SK-N-SH treated with all-trans-retinoic acid at 6 μM for 48 hours (cell line): ENCODE measurements around the gene KCTD3.

ENCODE experiments used
- ATAC-seq: fragments of 200-7000 bp; cut with Tn5 transposase; 3 replicates; pipeline ENCODE4 v1.9.1; 2020; ENCODE audit warnings: mild to moderate bottlenecking, moderate library complexity
- ARNTL ChIP-seq: fragments of 450-650 bp; formaldehyde crosslinking; IDR thresholded peaks from 2 replicates; pipeline ENCODE4 v1.5.0; 2020; ENCODE audit warnings: low read depth, mild to moderate bottlenecking, moderate library complexity, borderline replicate concordance
- BACH2 ChIP-seq: fragments of 250-450 bp; sonication (Bioruptor Pico); IDR thresholded peaks from 2 replicates; pipeline ENCODE4 v1.9.0; 2021; ENCODE audit warnings: mild to moderate bottlenecking, borderline replicate concordance
- CSDC2 ChIP-seq: fragments of 250-450 bp; sonication (Bioruptor Pico); IDR thresholded peaks from 2 replicates; pipeline ENCODE4 v1.5.0; 2020; ENCODE audit warnings: mild to moderate bottlenecking, moderate library complexity
- ESRRG ChIP-seq: fragments of 250-450 bp; sonication (Bioruptor Pico); IDR thresholded peaks from 2 replicates; pipeline ENCODE4 v1.6.1; 2021; ENCODE audit warnings: mild to moderate bottlenecking
- GLIS3 ChIP-seq: fragments of 250-450 bp; sonication (Bioruptor Pico); IDR thresholded peaks from 2 replicates; pipeline ENCODE4 v1.5.0; 2020; ENCODE audit warnings: mild to moderate bottlenecking, moderate library complexity
- OSR1 ChIP-seq: fragments of 250-450 bp; sonication (Bioruptor Pico); IDR thresholded peaks from 2 replicates; pipeline ENCODE4 v1.8.0; 2022; ENCODE audit warnings: moderate library complexity, mild to moderate bottlenecking, inconsistent platforms
- PPARA ChIP-seq: fragments of 250-450 bp; sonication (Bioruptor Pico); IDR thresholded peaks from 2 replicates; pipeline ENCODE4 v1.5.0; 2020; ENCODE audit warnings: mild to moderate bottlenecking, borderline replicate concordance
- RARB ChIP-seq: fragments of 250-450 bp; sonication (Bioruptor Pico); IDR thresholded peaks from 2 replicates; pipeline ENCODE4 v1.8.0; 2021; ENCODE audit warnings: mild to moderate bottlenecking, moderate library complexity
- SNAI2 ChIP-seq: fragments of 250-450 bp; sonication (Bioruptor Pico); IDR thresholded peaks from 2 replicates; pipeline ENCODE4 v1.5.0; 2020; ENCODE audit warnings: mild to moderate bottlenecking, moderate library complexity
- TCF4 ChIP-seq: fragments of 250-450 bp; sonication (Bioruptor Pico); IDR thresholded peaks from 2 replicates; pipeline ENCODE4 v1.8.0; 2021; ENCODE audit warnings: mild to moderate bottlenecking, moderate library complexity, borderline replicate concordance
- TOX ChIP-seq: fragments of 250-450 bp; sonication (Bioruptor Pico); IDR thresholded peaks from 2 replicates; pipeline ENCODE4 v1.8.0; 2021; ENCODE audit warnings: mild to moderate bottlenecking, moderate library complexity, borderline replicate concordance
- ZFP3 ChIP-seq: fragments of 250-450 bp; sonication (Bioruptor Pico); IDR thresholded peaks from 2 replicates; pipeline ENCODE4 v1.5.0; 2020; ENCODE audit warnings: mild to moderate bottlenecking, moderate library complexity
- ZNF70 ChIP-seq: fragments of 450-650 bp; formaldehyde crosslinking; IDR thresholded peaks from 2 replicates; pipeline ENCODE4 v1.5.0; 2020; ENCODE audit warnings: mild to moderate bottlenecking, moderate library complexity
- ZNF8 ChIP-seq: fragments of 450-650 bp; formaldehyde crosslinking; IDR thresholded peaks from 2 replicates; pipeline ENCODE4 v1.5.0; 2020; ENCODE audit warnings: mild to moderate bottlenecking, moderate library complexity
- TF ChIP-seq, protein P1 (sequence below): fragments of 250-450 bp; sonication (Bioruptor Pico); IDR thresholded peaks from 2 replicates; pipeline ENCODE4 v1.8.0; 2021; ENCODE audit warnings: low read depth, mild to moderate bottlenecking, moderate library complexity, borderline replicate concordance
- TF ChIP-seq, protein P2 (sequence below): fragments of 250-450 bp; sonication (Bioruptor Pico); IDR thresholded peaks from 2 replicates; pipeline ENCODE4 v1.5.1; 2021; ENCODE audit warnings: mild to moderate bottlenecking, moderate library complexity
- TF ChIP-seq, protein P3 (sequence below): fragments of 250-450 bp; sonication (Bioruptor Pico); IDR thresholded peaks from 2 replicates; pipeline ENCODE4 v1.8.0; 2020; ENCODE audit warnings: mild to moderate bottlenecking, moderate library complexity, borderline replicate concordance
- TF ChIP-seq, protein P4 (sequence below): fragments of 250-450 bp; sonication (Bioruptor Pico); IDR thresholded peaks from 2 replicates; pipeline ENCODE4 v1.5.1; 2020; ENCODE audit warnings: low read depth, mild to moderate bottlenecking, moderate library complexity
- TF ChIP-seq, protein P5 (sequence below): fragments of 250-450 bp; sonication (Bioruptor Pico); IDR thresholded peaks from 2 replicates; pipeline ENCODE4 v1.5.0; 2020; ENCODE audit warnings: mild to moderate bottlenecking, moderate library complexity

The KCTD3 gene

DNA sequence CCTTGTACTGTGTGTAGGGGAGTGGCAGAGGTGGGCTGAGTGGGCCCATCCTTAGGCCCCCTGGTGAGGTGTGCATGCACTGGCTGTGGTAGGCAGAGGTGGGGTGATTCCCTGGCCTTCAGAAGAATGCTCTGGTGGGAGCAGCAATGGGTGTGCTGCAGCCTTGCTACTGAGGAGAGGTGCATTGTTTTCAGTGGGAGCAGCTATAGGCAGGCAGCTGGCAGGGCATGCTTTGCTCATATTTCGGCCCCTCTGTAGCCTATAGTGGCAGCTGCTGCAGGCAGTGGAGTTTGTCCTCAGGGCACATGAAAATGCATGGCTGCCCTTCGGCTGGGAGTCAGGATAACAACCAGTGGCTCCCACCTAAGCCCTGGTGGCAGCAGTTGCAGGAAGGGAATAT lies 10.1 kb upstream of the KCTD3 start:
- TF ChIP-seq, protein P1, sequence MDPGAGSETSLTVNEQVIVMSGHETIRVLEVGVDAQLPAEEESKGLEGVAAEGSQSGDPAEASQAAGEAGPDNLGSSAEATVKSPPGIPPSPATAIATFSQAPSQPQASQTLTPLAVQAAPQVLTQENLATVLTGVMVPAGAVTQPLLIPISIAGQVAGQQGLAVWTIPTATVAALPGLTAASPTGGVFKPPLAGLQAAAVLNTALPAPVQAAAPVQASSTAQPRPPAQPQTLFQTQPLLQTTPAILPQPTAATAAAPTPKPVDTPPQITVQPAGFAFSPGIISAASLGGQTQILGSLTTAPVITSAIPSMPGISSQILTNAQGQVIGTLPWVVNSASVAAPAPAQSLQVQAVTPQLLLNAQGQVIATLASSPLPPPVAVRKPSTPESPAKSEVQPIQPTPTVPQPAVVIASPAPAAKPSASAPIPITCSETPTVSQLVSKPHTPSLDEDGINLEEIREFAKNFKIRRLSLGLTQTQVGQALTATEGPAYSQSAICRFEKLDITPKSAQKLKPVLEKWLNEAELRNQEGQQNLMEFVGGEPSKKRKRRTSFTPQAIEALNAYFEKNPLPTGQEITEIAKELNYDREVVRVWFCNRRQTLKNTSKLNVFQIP (CRISPR knock-in tag): no peak
- TF ChIP-seq TCF4 (CRISPR knock-in tag) (no peak), TOX (CRISPR knock-in tag) (no peak), ZNF8 (no peak), SNAI2 (no peak), PPARA (CRISPR knock-in tag) (no peak), ZFP3 (CRISPR knock-in tag) (no peak), BACH2 (CRISPR knock-in tag) (no peak)
- TF ChIP-seq, protein P2, sequence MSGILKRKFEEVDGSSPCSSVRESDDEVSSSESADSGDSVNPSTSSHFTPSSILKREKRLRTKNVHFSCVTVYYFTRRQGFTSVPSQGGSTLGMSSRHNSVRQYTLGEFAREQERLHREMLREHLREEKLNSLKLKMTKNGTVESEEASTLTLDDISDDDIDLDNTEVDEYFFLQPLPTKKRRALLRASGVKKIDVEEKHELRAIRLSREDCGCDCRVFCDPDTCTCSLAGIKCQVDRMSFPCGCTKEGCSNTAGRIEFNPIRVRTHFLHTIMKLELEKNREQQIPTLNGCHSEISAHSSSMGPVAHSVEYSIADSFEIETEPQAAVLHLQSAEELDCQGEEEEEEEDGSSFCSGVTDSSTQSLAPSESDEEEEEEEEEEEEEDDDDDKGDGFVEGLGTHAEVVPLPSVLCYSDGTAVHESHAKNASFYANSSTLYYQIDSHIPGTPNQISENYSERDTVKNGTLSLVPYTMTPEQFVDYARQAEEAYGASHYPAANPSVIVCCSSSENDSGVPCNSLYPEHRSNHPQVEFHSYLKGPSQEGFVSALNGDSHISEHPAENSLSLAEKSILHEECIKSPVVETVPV (CRISPR knock-in tag): no peak
- TF ChIP-seq, protein P3, sequence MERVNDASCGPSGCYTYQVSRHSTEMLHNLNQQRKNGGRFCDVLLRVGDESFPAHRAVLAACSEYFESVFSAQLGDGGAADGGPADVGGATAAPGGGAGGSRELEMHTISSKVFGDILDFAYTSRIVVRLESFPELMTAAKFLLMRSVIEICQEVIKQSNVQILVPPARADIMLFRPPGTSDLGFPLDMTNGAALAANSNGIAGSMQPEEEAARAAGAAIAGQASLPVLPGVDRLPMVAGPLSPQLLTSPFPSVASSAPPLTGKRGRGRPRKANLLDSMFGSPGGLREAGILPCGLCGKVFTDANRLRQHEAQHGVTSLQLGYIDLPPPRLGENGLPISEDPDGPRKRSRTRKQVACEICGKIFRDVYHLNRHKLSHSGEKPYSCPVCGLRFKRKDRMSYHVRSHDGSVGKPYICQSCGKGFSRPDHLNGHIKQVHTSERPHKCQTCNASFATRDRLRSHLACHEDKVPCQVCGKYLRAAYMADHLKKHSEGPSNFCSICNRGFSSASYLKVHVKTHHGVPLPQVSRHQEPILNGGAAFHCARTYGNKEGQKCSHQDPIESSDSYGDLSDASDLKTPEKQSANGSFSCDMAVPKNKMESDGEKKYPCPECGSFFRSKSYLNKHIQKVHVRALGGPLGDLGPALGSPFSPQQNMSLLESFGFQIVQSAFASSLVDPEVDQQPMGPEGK (CRISPR knock-in tag): no peak
- TF ChIP-seq, all 23 proteins: peak for 0
- no peak for ATAC-seq

DNA sequence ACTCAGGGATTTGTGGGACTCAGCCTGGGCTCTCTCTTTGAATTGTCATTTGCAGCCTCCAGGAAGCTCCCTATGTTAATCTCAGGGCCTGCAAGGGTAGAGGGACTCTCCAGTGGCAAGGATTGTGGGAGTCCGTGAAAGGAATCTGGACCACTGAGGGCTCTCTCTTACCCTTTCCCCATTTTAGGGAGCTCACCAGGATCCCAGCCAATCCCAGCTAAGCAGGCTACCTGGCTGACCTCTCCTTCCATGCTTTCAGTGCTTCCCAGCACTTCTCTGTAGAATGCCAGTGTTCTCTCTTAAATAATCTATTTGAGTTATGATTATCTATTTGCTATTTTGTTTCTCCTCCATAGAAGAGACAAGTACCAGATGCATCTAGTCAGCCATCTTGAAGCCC lies 9.6 kb upstream of the KCTD3 start:
- ATAC-seq: no peak
- TF ChIP-seq, protein P1 (CRISPR knock-in tag): no peak
- no peak for TF ChIP-seq BACH2 (CRISPR knock-in tag)
- TF ChIP-seq SNAI2: no peak
- TF ChIP-seq ZFP3 (CRISPR knock-in tag): no peak
- TF ChIP-seq, protein P4, sequence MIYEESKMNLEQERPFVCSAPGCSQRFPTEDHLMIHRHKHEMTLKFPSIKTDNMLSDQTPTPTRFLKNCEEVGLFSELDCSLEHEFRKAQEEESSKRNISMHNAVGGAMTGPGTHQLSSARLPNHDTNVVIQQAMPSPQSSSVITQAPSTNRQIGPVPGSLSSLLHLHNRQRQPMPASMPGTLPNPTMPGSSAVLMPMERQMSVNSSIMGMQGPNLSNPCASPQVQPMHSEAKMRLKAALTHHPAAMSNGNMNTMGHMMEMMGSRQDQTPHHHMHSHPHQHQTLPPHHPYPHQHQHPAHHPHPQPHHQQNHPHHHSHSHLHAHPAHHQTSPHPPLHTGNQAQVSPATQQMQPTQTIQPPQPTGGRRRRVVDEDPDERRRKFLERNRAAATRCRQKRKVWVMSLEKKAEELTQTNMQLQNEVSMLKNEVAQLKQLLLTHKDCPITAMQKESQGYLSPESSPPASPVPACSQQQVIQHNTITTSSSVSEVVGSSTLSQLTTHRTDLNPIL: no peak
- TF ChIP-seq ZNF8: no peak
- no peak for TF ChIP-seq PPARA (CRISPR knock-in tag)
- TF ChIP-seq ZNF70: no peak
- no peak for TF ChIP-seq ESRRG (CRISPR knock-in tag)
- TF ChIP-seq OSR1 (CRISPR knock-in tag): no peak
- TF ChIP-seq, protein P2 (CRISPR knock-in tag): no peak
- TF ChIP-seq TOX (CRISPR knock-in tag): no peak

DNA sequence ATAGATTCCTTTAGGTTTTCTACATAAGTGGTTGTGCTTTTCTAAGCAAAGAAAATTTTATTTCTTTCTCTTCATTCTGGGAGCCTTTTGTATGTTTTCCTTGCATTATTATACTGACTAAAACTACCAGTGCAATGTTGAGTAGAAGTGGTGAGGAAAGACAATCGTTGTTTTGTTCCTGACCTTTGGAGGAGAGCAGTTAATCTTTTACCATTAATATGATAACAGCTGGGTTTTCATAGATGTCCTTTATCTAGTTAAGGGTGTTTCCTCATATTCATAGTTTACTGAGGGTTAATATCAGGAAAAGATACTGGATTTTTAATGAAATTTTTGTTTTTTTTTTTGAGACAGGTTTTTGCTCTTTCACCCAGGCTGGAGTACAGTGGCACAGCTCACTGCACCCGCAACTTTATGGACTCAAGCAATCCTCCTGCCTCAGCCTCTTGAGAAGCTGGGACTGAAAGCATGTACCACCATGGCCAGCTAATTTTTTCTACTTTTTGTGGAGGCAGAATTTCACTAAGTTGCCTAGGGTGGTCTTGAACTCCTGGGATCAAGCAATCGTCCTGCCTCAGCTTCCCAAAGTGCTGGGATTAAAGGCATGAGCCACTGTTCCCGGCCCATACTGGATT lies 9.0 kb upstream of the KCTD3 start:
- no peak for ATAC-seq
- TF ChIP-seq ZFP3 (CRISPR knock-in tag): no peak
- TF ChIP-seq CSDC2 (CRISPR knock-in tag): no peak
- no peak for TF ChIP-seq TOX (CRISPR knock-in tag)
- TF ChIP-seq BACH2 (CRISPR knock-in tag): no peak
- TF ChIP-seq, protein P2 (CRISPR knock-in tag): no peak
- TF ChIP-seq GLIS3: no peak
- no peak for TF ChIP-seq TCF4 (CRISPR knock-in tag)
- TF ChIP-seq ZNF70: no peak
- no peak for TF ChIP-seq OSR1 (CRISPR knock-in tag)
- TF ChIP-seq, protein P3 (CRISPR knock-in tag): no peak
- TF ChIP-seq, protein P5, sequence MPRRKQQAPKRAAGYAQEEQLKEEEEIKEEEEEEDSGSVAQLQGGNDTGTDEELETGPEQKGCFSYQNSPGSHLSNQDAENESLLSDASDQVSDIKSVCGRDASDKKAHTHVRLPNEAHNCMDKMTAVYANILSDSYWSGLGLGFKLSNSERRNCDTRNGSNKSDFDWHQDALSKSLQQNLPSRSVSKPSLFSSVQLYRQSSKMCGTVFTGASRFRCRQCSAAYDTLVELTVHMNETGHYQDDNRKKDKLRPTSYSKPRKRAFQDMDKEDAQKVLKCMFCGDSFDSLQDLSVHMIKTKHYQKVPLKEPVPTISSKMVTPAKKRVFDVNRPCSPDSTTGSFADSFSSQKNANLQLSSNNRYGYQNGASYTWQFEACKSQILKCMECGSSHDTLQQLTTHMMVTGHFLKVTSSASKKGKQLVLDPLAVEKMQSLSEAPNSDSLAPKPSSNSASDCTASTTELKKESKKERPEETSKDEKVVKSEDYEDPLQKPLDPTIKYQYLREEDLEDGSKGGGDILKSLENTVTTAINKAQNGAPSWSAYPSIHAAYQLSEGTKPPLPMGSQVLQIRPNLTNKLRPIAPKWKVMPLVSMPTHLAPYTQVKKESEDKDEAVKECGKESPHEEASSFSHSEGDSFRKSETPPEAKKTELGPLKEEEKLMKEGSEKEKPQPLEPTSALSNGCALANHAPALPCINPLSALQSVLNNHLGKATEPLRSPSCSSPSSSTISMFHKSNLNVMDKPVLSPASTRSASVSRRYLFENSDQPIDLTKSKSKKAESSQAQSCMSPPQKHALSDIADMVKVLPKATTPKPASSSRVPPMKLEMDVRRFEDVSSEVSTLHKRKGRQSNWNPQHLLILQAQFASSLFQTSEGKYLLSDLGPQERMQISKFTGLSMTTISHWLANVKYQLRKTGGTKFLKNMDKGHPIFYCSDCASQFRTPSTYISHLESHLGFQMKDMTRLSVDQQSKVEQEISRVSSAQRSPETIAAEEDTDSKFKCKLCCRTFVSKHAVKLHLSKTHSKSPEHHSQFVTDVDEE (CRISPR knock-in tag): no peak
- TF ChIP-seq ARNTL (CRISPR knock-in tag): no peak
- no peak for TF ChIP-seq SNAI2
- TF ChIP-seq RARB (CRISPR knock-in tag): no peak
